ENCODE data around the gene RNH1.

The RNH1 gene

GRCh38 chr11:497565-498296 is 9.3 kb downstream of the RNH1 start:
- DNase-seq: no peak

- no peak for DNase-seq
Observed at GRCh38 chr11:496834-497564, 10.0 kb downstream of the RNH1 start.

GRCh38 chr11:495537-495931 is 11.5 kb downstream of the RNH1 start:
- no peak for DNase-seq

DNA sequence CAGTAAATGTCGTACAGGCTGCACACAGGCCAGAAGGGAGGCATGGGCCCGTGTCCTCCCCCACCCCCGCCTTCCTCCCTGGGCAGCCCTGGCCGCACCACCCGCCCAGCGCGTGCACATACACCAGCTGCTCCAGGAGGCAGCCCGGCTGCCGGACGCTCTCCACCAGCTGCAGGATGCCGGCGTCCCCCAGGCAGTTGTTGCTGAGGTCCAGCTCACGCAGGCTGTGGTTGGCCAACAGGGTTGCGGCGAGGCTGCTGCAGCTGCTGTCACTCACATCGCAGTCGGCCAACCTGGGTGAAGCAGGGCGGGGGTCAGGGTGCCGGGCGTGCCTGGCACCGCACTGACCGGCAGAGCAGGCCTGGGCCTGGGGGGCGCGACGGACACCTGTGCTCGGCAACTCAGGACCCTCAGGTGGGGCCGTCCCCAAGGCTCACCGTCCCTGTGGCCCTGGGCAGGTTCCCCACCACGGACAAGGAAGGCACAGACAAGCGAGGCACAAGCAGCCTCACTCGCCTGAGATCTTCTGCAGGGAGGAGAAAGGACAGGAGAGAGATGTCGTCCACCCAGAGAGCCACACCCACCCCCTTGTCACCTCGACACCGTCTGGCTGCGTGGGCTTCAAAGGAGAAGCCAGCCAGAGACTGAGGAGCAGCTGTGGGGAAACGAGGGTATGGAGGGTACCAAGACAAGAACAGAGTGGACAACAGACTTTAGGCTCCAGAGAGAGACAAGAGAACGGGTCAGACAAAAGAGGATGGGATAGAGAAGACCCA is 12.1 kb downstream of the RNH1 start:
- DNase-seq: peak; percentile 80

- no peak for DNase-seq
Observed at GRCh38 chr11:492427-493226, 14.4 kb downstream of the RNH1 start.

GRCh38 chr11:491358-491757 is 15.7 kb downstream of the RNH1 start:
- DNase-seq: no peak

DNA sequence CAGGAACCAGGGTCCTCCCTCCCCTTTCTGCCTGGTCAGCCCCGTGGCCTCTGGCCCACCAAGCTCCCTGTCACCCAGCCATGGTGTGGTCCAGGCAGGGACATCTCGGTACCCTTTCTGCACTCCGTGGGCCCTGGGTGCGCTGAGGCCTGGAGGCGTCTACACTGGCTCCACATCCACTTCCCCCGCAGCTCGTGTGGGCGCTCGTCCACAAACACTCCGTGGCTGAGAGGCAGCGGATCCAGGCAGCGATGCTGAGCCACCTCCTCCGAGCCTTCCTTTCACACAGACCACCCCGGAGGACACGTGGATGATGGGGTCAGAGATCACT is 16.1 kb downstream of the RNH1 start:
- DNase-seq: no peak

- no peak for DNase-seq
Observed at GRCh38 chr11:490186-490929, 16.7 kb downstream of the RNH1 start.

DNA sequence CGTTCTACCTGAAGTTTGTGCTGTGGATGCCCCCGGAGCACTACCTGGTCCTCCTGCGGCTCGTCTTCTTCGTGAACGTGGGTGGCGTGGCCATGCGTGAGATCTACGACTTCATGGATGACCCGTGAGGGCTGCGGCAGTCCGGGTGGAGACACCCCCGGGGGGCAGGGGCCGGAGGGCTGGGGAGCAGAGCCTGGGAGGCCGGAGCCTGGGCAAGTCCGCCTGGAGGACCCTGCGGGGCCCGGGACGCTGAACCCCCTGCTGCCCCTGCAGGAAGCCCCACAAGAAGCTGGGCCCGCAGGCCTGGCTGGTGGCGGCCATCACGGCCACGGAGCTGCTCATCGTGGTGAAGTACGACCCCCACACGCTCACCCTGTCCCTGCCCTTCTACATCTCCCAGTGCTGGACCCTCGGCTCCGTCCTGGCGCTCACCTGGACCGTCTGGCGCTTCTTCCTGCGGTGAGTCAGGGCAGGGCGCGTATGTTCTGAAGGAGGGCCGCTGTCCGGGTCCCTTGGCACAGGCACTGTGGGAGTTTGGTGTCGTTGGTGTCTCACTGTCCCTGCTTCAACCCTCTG is 17.3 kb downstream of the RNH1 start:
- no peak for DNase-seq

- DNase-seq: no peak
Observed at GRCh38 chr11:488992-489391, 18.1 kb downstream of the RNH1 start.

DNA sequence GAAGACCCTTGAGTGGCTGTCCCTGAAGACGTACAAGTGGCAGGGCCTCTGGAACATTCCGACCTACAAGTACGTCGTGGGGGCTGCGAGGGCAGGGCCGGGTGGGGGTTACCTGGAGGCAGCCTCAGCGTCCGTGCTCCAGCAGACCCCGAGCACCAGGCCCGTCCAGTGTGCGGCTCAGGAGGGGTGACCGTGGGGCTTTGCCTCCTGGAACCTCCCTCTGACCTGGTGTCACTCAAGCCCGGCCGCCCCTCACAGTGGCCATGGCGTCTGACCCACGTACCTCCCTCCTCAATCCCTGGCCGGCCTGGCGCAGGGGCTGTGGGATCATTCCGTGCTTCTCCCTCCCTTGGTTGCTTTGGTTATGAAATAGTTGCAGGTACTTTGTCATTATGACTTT is 18.5 kb downstream of the RNH1 start:
- DNase-seq: no peak

GRCh38 chr11:488062-488461 is 19.0 kb downstream of the RNH1 start:
- DNase-seq: no peak

DNA sequence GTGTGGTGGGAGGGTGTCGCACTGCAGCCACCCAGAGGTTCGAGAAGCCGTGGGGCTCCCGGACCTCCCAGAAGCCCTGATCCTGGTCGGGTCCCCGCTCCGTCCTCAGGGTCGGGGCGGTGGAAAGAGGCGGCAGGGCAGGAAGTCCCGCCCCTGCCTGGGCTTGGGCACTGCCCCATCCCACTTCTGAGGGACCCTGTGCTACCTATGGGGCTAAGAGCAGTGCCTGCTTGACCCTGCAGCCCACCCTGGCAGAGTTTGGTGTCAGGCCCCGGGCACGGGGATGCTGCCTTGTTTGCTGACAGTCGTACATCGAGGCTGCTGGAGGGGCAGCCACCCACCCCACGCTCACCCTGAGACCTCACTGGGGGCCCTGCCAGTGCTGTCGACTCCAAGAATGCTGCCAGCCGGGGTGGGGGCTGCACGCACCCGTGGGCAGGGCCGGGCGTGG is 19.4 kb downstream of the RNH1 start:
- no peak for DNase-seq

- no peak for DNase-seq
Observed at GRCh38 chr11:486189-486588, 20.9 kb downstream of the RNH1 start.

- DNase-seq: no peak
Observed at GRCh38 chr11:484616-485015, 22.4 kb downstream of the RNH1 start.

- no peak for DNase-seq
Observed at GRCh38 chr11:479311-479710, 27.7 kb downstream of the RNH1 start.

- peak; percentile 38 for DNase-seq
Observed at GRCh38 chr11:477052-477715, 29.9 kb downstream of the RNH1 start.

DNA sequence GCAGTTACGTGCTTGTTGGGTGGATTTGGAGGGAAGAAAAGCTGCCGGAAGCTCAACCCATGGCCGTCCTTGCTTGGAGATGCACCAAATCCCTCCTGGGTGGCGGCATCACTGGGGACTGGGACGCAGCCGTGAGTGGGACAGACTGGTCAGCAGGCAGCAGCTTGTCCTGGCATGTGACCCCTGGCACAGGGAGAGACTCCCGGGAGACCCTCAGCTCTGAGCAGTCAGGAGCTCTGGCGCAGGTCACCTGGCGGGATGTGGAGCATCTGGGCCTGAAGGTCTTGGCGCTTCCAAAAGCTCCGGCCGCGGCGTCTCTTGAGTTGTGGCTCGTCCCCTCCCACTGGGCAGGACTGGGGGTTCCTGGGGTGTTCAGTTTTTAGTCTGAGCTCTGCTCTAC is 30.6 kb downstream of the RNH1 start:
- DNase-seq: no peak

GRCh38 chr11:475941-476340 is 31.1 kb downstream of the RNH1 start:
- no peak for DNase-seq

DNA sequence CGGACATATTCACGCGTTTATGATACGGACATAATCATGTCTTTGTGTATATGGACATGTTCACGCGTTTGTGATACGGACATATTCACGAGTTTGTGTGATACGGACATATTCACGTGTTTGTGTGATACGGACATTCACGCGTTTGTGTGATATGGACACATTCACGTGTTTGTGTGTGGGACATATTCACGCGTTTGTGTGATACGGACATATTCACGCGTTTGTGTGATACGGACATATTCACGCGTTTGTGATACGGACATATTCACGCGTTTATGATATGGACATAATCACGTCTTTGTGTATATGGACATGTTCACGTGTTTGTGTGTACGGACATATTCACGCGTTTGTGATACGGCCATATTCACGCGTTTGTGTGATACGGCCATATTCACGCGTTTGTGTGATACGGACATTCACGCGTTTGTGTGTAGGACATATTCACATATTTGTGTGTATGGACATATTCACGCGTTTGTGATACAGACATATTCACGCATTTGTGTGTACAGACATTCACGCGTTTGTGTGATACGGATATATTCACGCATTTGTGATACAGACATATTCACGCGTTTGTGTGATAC is 32.0 kb downstream of the RNH1 start:
- DNase-seq: no peak

All from midbrain (tissue), 1 donor.